H1 (cell line): ENCODE data around the gene C2orf76.

ENCODE experiments used
- CEBPB ChIP-seq: IDR thresholded peaks from 2 replicates; pipeline ENCODE4 v1.6.1; 2012; ENCODE audit warnings: low read depth, low read length
- CHD1 ChIP-seq: IDR thresholded peaks from 2 replicates; pipeline ENCODE4 v1.6.1; 2012; ENCODE audit warnings: low read depth, low read length, improper control_type of control experiment
- CREB1 ChIP-seq: IDR thresholded peaks from 2 replicates; pipeline ENCODE4 v1.6.1; 2012; ENCODE audit warnings: inconsistent platforms
- CTCF ChIP-seq, 3 experiments: IDR thresholded peaks; 1 replicate in 2 of 3; 2 replicates in 1 of 3; pipeline versions ENCODE4 v1.5.1 to v1.6.1; 2011; ENCODE audit warnings: low read length in 3 of 3, mild to moderate bottlenecking in 3 of 3, inconsistent platforms in 2 of 3, low read depth in 1 of 3, moderate library complexity in 1 of 3; ENCODE audit not compliant: insufficient read depth in 1 of 3; ENCODE audit errors: control extremely low read depth in 1 of 3
- EZH2 ChIP-seq: fragments of 200-600 bp; sonication (generic); IDR thresholded peaks from 2 replicates; pipeline ENCODE4 v1.7.1; 2012; ENCODE audit warnings: low read depth, mild to moderate bottlenecking, moderate library complexity, low read length, inconsistent platforms; ENCODE audit not compliant: severe bottlenecking
- HDAC2 ChIP-seq, 2 experiments: fragments of 300-600 bp in 1 of 2; sonication (generic) in 1 of 2; IDR thresholded peaks; 2 replicates each; pipeline ENCODE4 v1.6.1; 2011 to 2012; ENCODE audit warnings: low read depth in 2 of 2, low read length in 2 of 2, mild to moderate bottlenecking in 2 of 2, moderate library complexity in 2 of 2, borderline replicate concordance in 1 of 2, inconsistent platforms in 1 of 2
- KDM1A ChIP-seq: fragments of 200-600, 300-600 bp; sonication (generic); IDR thresholded peaks from 2 replicates; pipeline ENCODE4 v1.7.1; 2016; ENCODE audit warnings: mild to moderate bottlenecking, low read length, borderline replicate concordance
- KDM5A ChIP-seq: fragments of 200-600 bp; IDR thresholded peaks from 2 replicates; pipeline ENCODE4 v1.7.1; 2012; ENCODE audit warnings: mild to moderate bottlenecking, low read length, inconsistent platforms, mixed read lengths
- MAX ChIP-seq: IDR thresholded peaks from 2 replicates; pipeline ENCODE4 v1.6.1; 2012; ENCODE audit warnings: inconsistent platforms
- POLR2A ChIP-seq, 2 experiments: IDR thresholded peaks; 1 replicate in 1 of 2; 2 replicates in 1 of 2; pipeline ENCODE4 v1.6.1; 2011; ENCODE audit warnings: low read depth in 2 of 2, low read length in 2 of 2, mild to moderate bottlenecking in 2 of 2; ENCODE audit errors: control extremely low read depth in 1 of 2
- POLR2AphosphoS5 ChIP-seq: IDR thresholded peaks from 2 replicates; pipeline ENCODE4 v1.6.1; 2011; ENCODE audit warnings: low read depth, low read length
- RAD21 ChIP-seq, 2 experiments: IDR thresholded peaks in 1 of 2; conservative IDR thresholded peaks in 1 of 2; 2 replicates each; pipeline ENCODE4 v1.6.1; 2011; ENCODE audit warnings: low read depth in 2 of 2, low read length in 2 of 2, improper control_type of control experiment in 1 of 2, inconsistent platforms in 1 of 2, mild to moderate bottlenecking in 1 of 2, moderate library complexity in 1 of 2
- TAF1 ChIP-seq: IDR thresholded peaks from 2 replicates; pipeline ENCODE4 v1.6.1; 2011; ENCODE audit warnings: mild to moderate bottlenecking, low read depth, low read length

- no peak for TF ChIP-seq CEBPB
- TF ChIP-seq POLR2A (IDR thresholded peaks at IDR 0.05; ENCODE audit: control extremely low read depth in 1 of 2, low read depth in 2 of 2, low read length in 2 of 2): no peak
- TF ChIP-seq CREB1: no peak
- TF ChIP-seq HDAC2 (IDR thresholded peaks at IDR 0.05; ENCODE audit: borderline replicate concordance in 1 of 2, low read depth in 2 of 2, low read length in 2 of 2): no peak
- no peak for TF ChIP-seq CTCF (IDR thresholded peaks at IDR 0.05; ENCODE audit: control extremely low read depth in 1 of 3, insufficient read depth in 1 of 3, low read depth in 1 of 3, low read length in 3 of 3)
- no peak for TF ChIP-seq EZH2
- TF ChIP-seq MAX: no peak
- TF ChIP-seq KDM1A: no peak
- TF ChIP-seq POLR2AphosphoS5: no peak
- TF ChIP-seq CHD1: no peak
- no peak for TF ChIP-seq RAD21 (IDR thresholded peaks at IDR 0.05 in 1 of 2, conservative IDR thresholded peaks at IDR 0.05 in 1 of 2; ENCODE audit: low read depth in 2 of 2, low read length in 2 of 2)
- no peak for TF ChIP-seq TAF1
- TF ChIP-seq KDM5A: no peak
These were observed 41.9 kb downstream of the C2orf76 start for GRCh38 chr2:119324685-119325270.
